GM20000 (cell line): ENCODE measurements around the gene PARP16.

ENCODE experiments used
- DNase-seq: peaks from one replicate; pipeline ENCODE4 v3.0.0; 2012; ENCODE audit warnings: low spot score
- CTCF ChIP-seq: IDR thresholded peaks from 2 replicates; pipeline ENCODE4 v1.5.1; 2012; ENCODE audit warnings: mild to moderate bottlenecking, control low read depth; ENCODE audit errors: extremely low read depth, missing control alignments

Gene PARP16

GRCh38 chr15:65331811-65332210 lies 45.1 kb upstream of the PARP16 start:
- no peak for TF ChIP-seq CTCF
- DNase-seq: no peak

DNA sequence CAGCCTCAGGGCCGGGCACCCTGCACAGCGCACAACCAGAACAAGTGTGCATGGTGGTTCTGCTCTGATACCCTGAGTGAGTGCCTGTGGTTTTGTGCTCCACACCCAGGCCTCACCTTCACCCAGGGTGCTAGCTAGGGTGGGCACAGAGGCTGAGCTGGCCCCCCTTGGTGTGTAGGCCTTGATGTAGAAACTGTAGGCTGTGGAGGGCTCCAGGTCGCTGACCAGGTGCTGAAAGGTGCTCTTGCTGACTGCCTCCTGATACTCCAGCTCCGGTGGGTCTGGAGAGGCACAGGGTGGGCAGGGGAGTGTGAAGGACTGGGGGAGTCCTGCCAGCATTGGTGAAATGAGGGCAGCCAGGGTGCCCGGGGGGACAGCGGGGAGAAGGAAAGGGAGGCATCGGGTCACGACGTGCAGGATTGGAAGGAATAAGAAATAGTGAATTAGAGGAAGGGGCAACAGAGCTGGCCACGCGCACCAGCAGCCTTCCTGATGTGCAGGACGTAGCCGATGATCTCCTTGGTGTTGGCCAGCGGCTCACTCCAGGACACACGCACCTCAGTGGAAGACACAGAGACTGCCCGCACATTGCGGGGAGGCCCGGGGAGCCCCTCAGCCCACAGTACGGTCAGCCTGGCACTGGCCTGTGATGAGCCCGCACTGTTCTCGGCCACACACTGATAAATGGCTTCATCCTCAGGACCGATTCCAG lies 44.4 kb upstream of the PARP16 start:
- no peak for DNase-seq
- TF ChIP-seq CTCF: no peak

DNA sequence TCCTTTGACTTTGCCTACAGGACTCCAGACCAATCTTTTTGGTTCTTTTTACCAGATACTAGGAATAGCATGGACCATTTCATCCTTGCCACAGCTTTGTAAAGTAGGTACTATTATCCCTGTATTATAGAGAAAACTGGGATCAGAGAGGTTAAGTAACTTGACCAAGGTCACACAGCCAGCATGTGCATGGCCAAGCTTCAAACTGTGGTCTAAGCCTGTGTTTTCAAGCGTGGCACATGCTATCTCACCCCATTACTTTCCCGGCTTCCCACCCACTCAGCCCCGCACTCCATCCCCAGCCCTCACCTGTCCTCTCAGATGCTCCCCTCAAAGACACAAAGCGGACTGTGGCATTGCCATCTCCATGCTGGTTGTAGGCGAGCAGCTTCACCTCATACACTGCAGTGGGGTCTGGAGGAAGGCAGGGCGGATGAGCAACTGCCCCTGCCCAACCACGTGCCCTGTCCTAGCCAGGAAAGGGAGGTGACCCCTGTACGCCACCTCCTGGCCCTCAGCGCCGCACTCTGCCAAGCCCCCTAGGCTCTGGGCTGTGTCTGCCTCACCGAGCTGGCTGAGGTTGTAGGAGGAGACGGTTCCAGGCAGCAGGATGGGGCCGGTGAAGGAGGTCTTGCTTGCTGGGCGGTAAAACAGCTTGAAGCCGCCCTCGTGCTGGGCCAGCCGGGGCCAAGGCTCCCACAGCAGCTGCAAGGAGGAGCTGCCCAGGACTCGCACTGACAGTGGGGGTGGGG lies 43.5 kb upstream of the PARP16 start:
- TF ChIP-seq CTCF: no peak
- DNase-seq: peak; percentile 10

GRCh38 chr15:65329288-65329983 lies 42.8 kb upstream of the PARP16 start:
- TF ChIP-seq CTCF: no peak
- DNase-seq: no peak

- DNase-seq: peak; percentile 11
- TF ChIP-seq CTCF: no peak
Observed at GRCh38 chr15:65328506-65329287, 42.0 kb upstream of the PARP16 start.

DNA sequence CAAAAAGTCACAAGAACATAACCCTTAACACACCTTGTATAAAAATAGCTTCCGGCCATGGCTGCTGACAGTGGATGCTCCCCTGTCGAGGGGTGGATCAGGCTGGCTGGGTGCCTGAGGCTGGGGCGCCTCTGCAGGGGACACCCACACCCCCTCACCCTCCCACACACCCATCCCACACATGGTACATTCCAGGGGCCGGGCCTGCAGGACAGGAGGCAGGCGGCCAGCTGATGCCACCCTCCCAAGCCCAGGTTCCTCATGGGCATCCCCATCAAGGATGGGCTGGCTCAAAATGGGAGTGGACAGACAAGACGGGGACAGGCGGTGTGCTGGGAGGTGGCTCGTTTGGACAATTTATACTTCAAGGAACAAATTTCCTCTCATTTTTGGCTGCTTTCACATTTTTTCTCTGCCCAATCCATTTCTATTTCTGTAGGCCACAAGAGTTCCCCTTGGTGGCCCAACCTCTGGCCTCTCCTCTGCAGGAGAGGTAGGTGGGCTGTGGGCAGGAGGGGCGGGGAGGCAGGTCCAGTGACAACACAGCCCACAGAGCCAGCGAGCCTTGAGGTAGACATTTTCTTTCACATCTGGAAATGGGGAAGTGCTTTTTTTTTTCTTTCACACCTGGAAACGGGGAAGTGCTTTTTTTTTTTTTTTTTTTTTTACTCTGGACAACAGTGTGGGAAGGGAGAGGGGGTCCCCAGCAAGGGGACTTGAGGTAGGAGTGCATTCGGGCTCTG lies 41.1 kb upstream of the PARP16 start:
- no peak for DNase-seq
- no peak for TF ChIP-seq CTCF
